Prostate gland (tissue), 2 donors: ENCODE measurements around the gene RIMBP2.

Source experiments
- POLR2A ChIP-seq: fragments of 450-650 bp; IDR thresholded peaks from one replicate; pipeline ENCODE4 v1.6.1; 2016; ENCODE audit warnings: antibody characterized with exemption, mild to moderate bottlenecking
- POLR2AphosphoS5 ChIP-seq: sonication (generic); formaldehyde crosslinking; IDR thresholded peaks from one replicate; pipeline ENCODE4 v1.6.1; 2017; ENCODE audit warnings: antibody characterized with exemption
- TF ChIP-seq, protein P1 (sequence below), 4 experiments: fragments of 200-600 bp in 2 of 4; fragments of 450-650 bp in 2 of 4; sonication (generic) in 2 of 4; IDR thresholded peaks; 1 replicate in 3 of 4; 2 replicates in 1 of 4; pipeline ENCODE4 v1.5.1; 2016 to 2019; ENCODE audit warnings: antibody characterized with exemption in 4 of 4, mild to moderate bottlenecking in 2 of 4, moderate library complexity in 2 of 4

DNA sequence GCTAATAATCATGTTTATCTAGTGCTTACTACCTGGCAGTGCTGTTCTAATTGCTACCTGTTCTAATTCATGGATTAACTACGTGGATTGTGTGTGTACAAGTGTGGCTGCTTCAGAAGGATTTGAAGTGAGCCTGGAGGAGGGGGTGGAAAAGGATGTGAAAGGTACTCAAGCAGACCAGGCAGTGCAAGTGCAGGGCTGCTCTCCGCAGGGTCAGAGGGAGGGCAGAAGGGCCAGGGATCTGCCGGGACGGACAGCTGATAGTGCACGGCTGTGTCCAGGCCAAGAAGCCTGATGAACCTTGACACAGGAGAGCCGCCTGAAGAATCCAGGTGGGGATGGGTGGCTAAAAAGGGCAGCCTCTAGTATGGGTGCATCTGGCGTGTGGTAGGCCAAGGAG is 349.9 kb downstream of the RIMBP2 start:
- TF ChIP-seq, protein P1, sequence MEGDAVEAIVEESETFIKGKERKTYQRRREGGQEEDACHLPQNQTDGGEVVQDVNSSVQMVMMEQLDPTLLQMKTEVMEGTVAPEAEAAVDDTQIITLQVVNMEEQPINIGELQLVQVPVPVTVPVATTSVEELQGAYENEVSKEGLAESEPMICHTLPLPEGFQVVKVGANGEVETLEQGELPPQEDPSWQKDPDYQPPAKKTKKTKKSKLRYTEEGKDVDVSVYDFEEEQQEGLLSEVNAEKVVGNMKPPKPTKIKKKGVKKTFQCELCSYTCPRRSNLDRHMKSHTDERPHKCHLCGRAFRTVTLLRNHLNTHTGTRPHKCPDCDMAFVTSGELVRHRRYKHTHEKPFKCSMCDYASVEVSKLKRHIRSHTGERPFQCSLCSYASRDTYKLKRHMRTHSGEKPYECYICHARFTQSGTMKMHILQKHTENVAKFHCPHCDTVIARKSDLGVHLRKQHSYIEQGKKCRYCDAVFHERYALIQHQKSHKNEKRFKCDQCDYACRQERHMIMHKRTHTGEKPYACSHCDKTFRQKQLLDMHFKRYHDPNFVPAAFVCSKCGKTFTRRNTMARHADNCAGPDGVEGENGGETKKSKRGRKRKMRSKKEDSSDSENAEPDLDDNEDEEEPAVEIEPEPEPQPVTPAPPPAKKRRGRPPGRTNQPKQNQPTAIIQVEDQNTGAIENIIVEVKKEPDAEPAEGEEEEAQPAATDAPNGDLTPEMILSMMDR (IDR thresholded peaks at IDR 0.05), result no peak
- TF ChIP-seq POLR2A, result no peak
- no peak for TF ChIP-seq POLR2AphosphoS5
